Thyroid gland (tissue), 4 donors: Measurements from ENCODE around the gene RFX1.

Experiments used
- POLR2A ChIP-seq, 2 donors: fragments of 450-650 bp; IDR thresholded peaks; one replicate each; pipeline ENCODE4 v1.6.1; 2017; ENCODE audit warnings: antibody characterized with exemption in 2 of 2, mild to moderate bottlenecking in 2 of 2, moderate library complexity in 1 of 2
- TF ChIP-seq, protein P1 (sequence below), 6 experiments: fragments of 200-600 bp in 3 of 6; fragments of 450-650 bp in 3 of 6; sonication (generic) in 3 of 6; IDR thresholded peaks; one replicate each; pipeline ENCODE4 v1.5.1; 2016 to 2019; ENCODE audit warnings: antibody characterized with exemption in 6 of 6, mild to moderate bottlenecking in 2 of 6, inconsistent platforms in 1 of 6, moderate library complexity in 1 of 6

DNA sequence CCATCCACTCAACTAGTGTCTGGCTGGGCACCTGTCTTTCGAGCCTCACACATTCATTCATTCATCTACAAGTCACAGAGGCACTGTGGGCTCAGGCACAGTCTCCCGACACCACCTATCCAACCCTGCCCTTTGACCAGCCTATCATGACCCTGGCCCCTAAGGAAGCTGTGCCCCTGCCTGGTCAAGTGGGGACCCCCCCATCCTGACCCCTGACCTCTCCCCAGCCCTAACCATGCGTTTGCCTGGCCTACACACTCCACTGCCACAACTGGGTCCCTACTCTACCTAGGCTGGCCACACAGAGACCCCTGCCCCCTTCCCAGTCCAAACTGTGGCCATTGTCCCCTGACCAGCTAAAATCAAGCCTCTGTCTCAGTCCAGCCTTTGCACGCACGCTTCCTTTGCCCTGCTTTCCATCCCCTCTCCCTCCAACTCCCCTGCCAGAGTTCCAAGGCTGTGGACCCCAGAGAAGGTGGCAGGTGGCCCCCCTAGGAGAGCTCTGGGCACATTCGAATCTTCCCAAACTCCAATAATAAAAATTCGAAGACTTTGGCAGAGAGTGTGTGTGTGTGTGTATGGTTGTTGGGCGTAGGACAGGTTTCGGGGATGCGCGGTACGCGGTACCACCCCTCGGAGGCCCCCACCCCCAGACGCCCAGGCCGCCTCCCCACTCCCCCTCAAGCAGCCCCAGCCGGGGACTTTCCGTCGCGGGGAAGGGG is 25.0 kb upstream of the RFX1 start:
- TF ChIP-seq, protein P1, sequence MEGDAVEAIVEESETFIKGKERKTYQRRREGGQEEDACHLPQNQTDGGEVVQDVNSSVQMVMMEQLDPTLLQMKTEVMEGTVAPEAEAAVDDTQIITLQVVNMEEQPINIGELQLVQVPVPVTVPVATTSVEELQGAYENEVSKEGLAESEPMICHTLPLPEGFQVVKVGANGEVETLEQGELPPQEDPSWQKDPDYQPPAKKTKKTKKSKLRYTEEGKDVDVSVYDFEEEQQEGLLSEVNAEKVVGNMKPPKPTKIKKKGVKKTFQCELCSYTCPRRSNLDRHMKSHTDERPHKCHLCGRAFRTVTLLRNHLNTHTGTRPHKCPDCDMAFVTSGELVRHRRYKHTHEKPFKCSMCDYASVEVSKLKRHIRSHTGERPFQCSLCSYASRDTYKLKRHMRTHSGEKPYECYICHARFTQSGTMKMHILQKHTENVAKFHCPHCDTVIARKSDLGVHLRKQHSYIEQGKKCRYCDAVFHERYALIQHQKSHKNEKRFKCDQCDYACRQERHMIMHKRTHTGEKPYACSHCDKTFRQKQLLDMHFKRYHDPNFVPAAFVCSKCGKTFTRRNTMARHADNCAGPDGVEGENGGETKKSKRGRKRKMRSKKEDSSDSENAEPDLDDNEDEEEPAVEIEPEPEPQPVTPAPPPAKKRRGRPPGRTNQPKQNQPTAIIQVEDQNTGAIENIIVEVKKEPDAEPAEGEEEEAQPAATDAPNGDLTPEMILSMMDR (IDR thresholded peaks at IDR 0.05), result no peak
- TF ChIP-seq POLR2A (IDR thresholded peaks at IDR 0.05), result no peak
